ENCODE data around the gene USP48.
"Not testable (repeated sequence)": the region's sequence is repeated elsewhere in the genome, so short reads cannot be mapped to it uniquely, and the experiment has no call there.

USP48 gene

GRCh38 chr1:21677168-21677567 is 105.8 kb downstream of the USP48 start:
- Histone ChIP-seq H3K36me3 (ENCODE audit: control insufficient read depth, insufficient read depth, low read length) (no peaks in the 10 kb centered on the region), H3K4me1 (ENCODE audit: control insufficient read depth, insufficient read depth, low read length) (peaks cover 10% of the 10 kb centered on the region), H3K27me3 (ENCODE audit: control insufficient read depth, insufficient read depth, low read length) (no peaks in the 10 kb centered on the region), H3K4me3 (ENCODE audit: low read length) (no peak overlapping the region), H3K9me3 (ENCODE audit: control insufficient read depth, low read length) (no peaks in the 10 kb centered on the region), H3K9ac (ENCODE audit: low read length) (no peak overlapping the region)

- Histone ChIP-seq H3K27me3 (ENCODE audit: control insufficient read depth, insufficient read depth, low read length) (peaks cover 10% of the 10 kb centered on the region), H3K9ac (ENCODE audit: low read length) (no peak overlapping the region), H3K36me3 (ENCODE audit: control insufficient read depth, insufficient read depth, low read length) (no peaks in the 10 kb centered on the region), H3K4me3 (ENCODE audit: low read length) (no peak overlapping the region), H3K4me1 (ENCODE audit: control insufficient read depth, insufficient read depth, low read length) (peaks cover 16% of the 10 kb centered on the region), H3K9me3 (ENCODE audit: control insufficient read depth, low read length) (no peaks in the 10 kb centered on the region)
These were observed 108.0 kb downstream of the USP48 start for GRCh38 chr1:21674957-21675356.

- not testable (repeated sequence) for H3K9me3 ChIP-seq (ENCODE audit: control insufficient read depth, low read length); H3K9ac ChIP-seq (ENCODE audit: low read length); H3K36me3 ChIP-seq (ENCODE audit: control insufficient read depth, insufficient read depth, low read length); H3K4me3 ChIP-seq (ENCODE audit: low read length)
- Histone ChIP-seq H3K27me3 (ENCODE audit: control insufficient read depth, insufficient read depth, low read length) (peaks cover 21% of the 10 kb centered on the region), H3K4me1 (ENCODE audit: control insufficient read depth, insufficient read depth, low read length) (peaks cover 27% of the 10 kb centered on the region)
These were observed 109.1 kb downstream of the USP48 start for GRCh38 chr1:21673853-21674252.

GRCh38 chr1:21673277-21673780 is 109.6 kb downstream of the USP48 start:
- no peaks in the 10 kb centered on the region for H3K9me3 ChIP-seq (ENCODE audit: control insufficient read depth, low read length)
- H3K36me3 ChIP-seq (ENCODE audit: control insufficient read depth, insufficient read depth, low read length) = no peaks in the 10 kb centered on the region
- H3K27me3 ChIP-seq (ENCODE audit: control insufficient read depth, insufficient read depth, low read length) = peaks cover 26% of the 10 kb centered on the region
- H3K9ac ChIP-seq (ENCODE audit: low read length) = no peak overlapping the region
- peaks cover 31% of the 10 kb centered on the region for H3K4me1 ChIP-seq (ENCODE audit: control insufficient read depth, insufficient read depth, low read length)
- H3K4me3 ChIP-seq (ENCODE audit: low read length) = no peak overlapping the region

GRCh38 chr1:21672478-21673276 is 110.3 kb downstream of the USP48 start:
- H3K9ac ChIP-seq (ENCODE audit: low read length) = no peak overlapping the region
- no peak overlapping the region for H3K4me3 ChIP-seq (ENCODE audit: low read length)
- no peaks in the 10 kb centered on the region for H3K36me3 ChIP-seq (ENCODE audit: control insufficient read depth, insufficient read depth, low read length)
- H3K27me3 ChIP-seq (ENCODE audit: control insufficient read depth, insufficient read depth, low read length) = peaks cover 33% of the 10 kb centered on the region
- no peaks in the 10 kb centered on the region for H3K9me3 ChIP-seq (ENCODE audit: control insufficient read depth, low read length)
- H3K4me1 ChIP-seq (ENCODE audit: control insufficient read depth, insufficient read depth, low read length) = peaks cover 31% of the 10 kb centered on the region

DNA sequence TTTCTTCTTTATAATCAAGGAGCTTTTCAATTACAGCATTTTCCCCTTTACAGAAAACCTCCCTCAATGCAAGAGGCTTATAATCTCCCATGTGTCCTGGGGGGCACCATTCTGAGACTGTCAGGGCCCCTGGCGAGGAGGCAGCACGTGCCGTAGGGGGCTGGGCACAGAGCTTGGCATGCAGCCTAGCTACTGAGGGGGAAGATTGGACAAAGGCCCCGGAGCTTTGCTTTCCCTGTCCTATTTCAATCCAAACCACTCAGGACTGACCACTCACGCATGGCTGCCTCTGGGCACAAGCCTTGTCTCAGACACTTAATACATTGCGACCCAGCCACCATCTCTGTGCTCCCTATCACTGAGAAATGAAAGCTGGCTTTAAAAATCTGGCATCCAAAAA is 111.0 kb downstream of the USP48 start:
- no peaks in the 10 kb centered on the region for H3K36me3 ChIP-seq (ENCODE audit: control insufficient read depth, insufficient read depth, low read length)
- H3K9ac ChIP-seq (ENCODE audit: low read length) = no peak overlapping the region
- H3K4me1 ChIP-seq (ENCODE audit: control insufficient read depth, insufficient read depth, low read length) = peaks cover 31% of the 10 kb centered on the region
- H3K4me3 ChIP-seq (ENCODE audit: low read length) = no peak overlapping the region
- peaks cover 41% of the 10 kb centered on the region for H3K27me3 ChIP-seq (ENCODE audit: control insufficient read depth, insufficient read depth, low read length)
- no peaks in the 10 kb centered on the region for H3K9me3 ChIP-seq (ENCODE audit: control insufficient read depth, low read length)

- H3K9ac ChIP-seq (ENCODE audit: low read length) = no peak overlapping the region
- peaks cover 47% of the 10 kb centered on the region for H3K27me3 ChIP-seq (ENCODE audit: control insufficient read depth, insufficient read depth, low read length)
- H3K4me3 ChIP-seq (ENCODE audit: low read length) = no peak overlapping the region
- H3K36me3 ChIP-seq (ENCODE audit: control insufficient read depth, insufficient read depth, low read length) = no peaks in the 10 kb centered on the region
- peaks cover 31% of the 10 kb centered on the region for H3K4me1 ChIP-seq (ENCODE audit: control insufficient read depth, insufficient read depth, low read length)
- H3K9me3 ChIP-seq (ENCODE audit: control insufficient read depth, low read length) = no peaks in the 10 kb centered on the region
These were observed 111.7 kb downstream of the USP48 start for GRCh38 chr1:21670956-21671902.

GRCh38 chr1:21670059-21670881 is 112.7 kb downstream of the USP48 start:
- Histone ChIP-seq H3K27me3 (ENCODE audit: control insufficient read depth, insufficient read depth, low read length) (peaks cover 49% of the 10 kb centered on the region), H3K4me1 (ENCODE audit: control insufficient read depth, insufficient read depth, low read length) (peaks cover 31% of the 10 kb centered on the region), H3K36me3 (ENCODE audit: control insufficient read depth, insufficient read depth, low read length) (no peaks in the 10 kb centered on the region), H3K9me3 (ENCODE audit: control insufficient read depth, low read length) (no peaks in the 10 kb centered on the region), H3K9ac (ENCODE audit: low read length) (peak overlapping the region; percentile 48), H3K4me3 (ENCODE audit: low read length) (no peak overlapping the region)

DNA sequence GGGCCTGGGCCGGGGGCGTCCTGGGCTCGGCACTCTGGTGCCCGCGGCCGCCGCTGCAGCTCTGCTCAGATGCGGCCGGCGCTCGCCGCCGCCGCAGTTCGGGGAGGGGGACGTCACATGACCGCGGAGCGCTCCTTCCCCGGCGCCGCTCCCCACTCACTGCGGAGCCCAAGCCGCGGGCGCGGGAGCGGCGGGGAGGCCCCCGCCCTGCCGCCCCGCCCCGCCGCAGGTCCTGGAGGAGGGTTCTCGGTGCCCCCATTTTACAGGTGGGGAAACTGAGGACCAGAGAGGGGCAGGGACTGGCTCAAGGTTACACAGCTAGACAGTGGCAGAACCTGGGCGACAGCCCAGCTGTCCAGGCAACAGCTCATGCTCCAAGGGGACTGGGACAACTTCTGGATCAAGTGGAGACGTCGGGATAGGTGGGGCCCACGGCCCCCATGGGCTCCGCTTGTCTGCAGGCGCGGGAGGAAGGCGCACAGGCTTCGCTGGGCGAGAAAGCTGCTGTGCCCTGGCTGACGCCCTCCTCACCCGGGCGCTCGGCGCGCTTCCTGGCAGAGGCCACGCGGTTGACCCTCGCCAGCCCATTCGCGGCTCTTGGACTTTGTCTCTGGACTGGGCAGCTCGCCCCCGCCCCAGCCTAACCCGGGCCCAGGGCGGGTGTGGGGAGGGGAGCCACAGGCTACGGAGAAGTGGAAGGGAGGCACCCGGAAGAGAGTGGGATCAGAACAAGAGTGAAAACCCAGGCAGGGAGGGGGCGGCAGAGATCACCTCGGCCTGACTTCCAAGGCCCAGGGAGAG is 113.5 kb downstream of the USP48 start, which contains the start of gene RAP1GAP:
Gene RAP1GAP, minus strand, starts transcription at position 100 of the 801 bp plus-strand sequence. CDS start 49,325 bp downstream, outside the sequence.
- Histone ChIP-seq H3K36me3 (ENCODE audit: control insufficient read depth, insufficient read depth, low read length) (no peaks in the 10 kb centered on the region), H3K9ac (ENCODE audit: low read length) (peak within 1 kb of the TSS; percentile 48), H3K4me1 (ENCODE audit: control insufficient read depth, insufficient read depth, low read length) (peaks cover 31% of the 10 kb centered on the region), H3K27me3 (ENCODE audit: control insufficient read depth, insufficient read depth, low read length) (peaks cover 49% of the 10 kb centered on the region), H3K9me3 (ENCODE audit: control insufficient read depth, low read length) (no peaks in the 10 kb centered on the region), H3K4me3 (ENCODE audit: low read length) (no peak within 1 kb of the TSS)

DNA sequence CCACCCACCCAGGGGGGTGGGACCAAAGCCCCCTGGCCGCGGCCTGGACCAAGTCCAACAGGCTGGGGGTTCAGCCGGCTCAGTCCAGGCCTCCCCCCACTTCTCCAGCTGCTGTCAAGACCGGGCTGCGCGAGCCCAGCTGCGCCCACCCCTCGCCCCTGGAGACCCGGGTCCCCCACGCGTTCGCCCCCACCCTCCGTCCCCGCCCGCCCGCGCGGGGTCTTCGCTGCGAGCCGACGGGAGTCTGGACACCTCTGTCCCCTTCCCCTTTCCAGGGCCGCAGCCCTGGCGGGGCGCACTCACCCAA is 114.0 kb downstream of the USP48 start:
- no peak overlapping the region for H3K4me3 ChIP-seq (ENCODE audit: low read length)
- peaks cover 49% of the 10 kb centered on the region for H3K27me3 ChIP-seq (ENCODE audit: control insufficient read depth, insufficient read depth, low read length)
- no peaks in the 10 kb centered on the region for H3K36me3 ChIP-seq (ENCODE audit: control insufficient read depth, insufficient read depth, low read length)
- H3K9me3 ChIP-seq (ENCODE audit: control insufficient read depth, low read length) = no peaks in the 10 kb centered on the region
- peaks cover 31% of the 10 kb centered on the region for H3K4me1 ChIP-seq (ENCODE audit: control insufficient read depth, insufficient read depth, low read length)
- peak overlapping the region; percentile 48 for H3K9ac ChIP-seq (ENCODE audit: low read length)
